ENCODE measurements around the gene TOX3. TPM values are rescaled to one million over a fixed set of nuclear protein-coding genes. Genes with fewer than 3 reads are reported as not detected.

Gene TOX3
- total RNA-seq, 1 donor from 2014 or later = 84.8 TPM

- peak; percentile 26 for TF ChIP-seq CTCF (IDR thresholded peaks at IDR 0.05; ENCODE audit: unreplicated experiment)
- DNase-seq (ENCODE audit: low spot score, unreplicated experiment) = no peak
- Mint-ChIP-seq H3K27ac (no peak overlapping the region), H3K4me3 (ENCODE audit: low read depth) (no peak overlapping the region), H3K27me3 (no peaks in the 10 kb centered on the region), H3K36me3 (ENCODE audit: insufficient read depth) (peaks cover 11% of the 10 kb centered on the region), H3K4me1 (ENCODE audit: low read depth) (peaks cover 39% of the 10 kb centered on the region), H3K9me3 (ENCODE audit: low read depth) (no peaks in the 10 kb centered on the region)
Observed at GRCh38 chr16:52528393-52529065, 18.4 kb downstream of the TOX3 start.

DNA sequence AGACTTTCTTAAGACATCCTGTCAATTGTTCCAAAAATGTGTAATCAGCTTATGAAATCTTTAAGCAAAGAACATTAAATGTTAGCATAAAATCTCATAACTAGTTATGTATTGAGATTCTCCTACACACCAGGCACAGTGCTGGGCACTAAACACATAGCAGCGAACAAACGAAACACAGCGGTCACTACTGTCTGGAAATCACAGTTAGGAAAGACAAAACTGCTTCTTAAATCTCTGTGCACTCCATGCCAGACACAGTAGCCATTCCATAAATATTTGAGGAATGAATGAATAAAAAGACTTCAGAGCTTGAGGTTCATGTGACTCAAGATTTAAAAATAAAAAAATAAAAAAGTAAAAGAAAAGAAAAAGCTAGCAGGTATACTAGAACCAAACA lies 20.1 kb downstream of the TOX3 start:
- H3K36me3 Mint-ChIP-seq (ENCODE audit: insufficient read depth) = peaks cover 17% of the 10 kb centered on the region
- no peaks in the 10 kb centered on the region for H3K27me3 Mint-ChIP-seq
- no peak overlapping the region for H3K27ac Mint-ChIP-seq
- no peak for DNase-seq (ENCODE audit: low spot score, unreplicated experiment)
- no peak overlapping the region for H3K4me3 Mint-ChIP-seq (ENCODE audit: low read depth)
- H3K9me3 Mint-ChIP-seq (ENCODE audit: low read depth) = no peaks in the 10 kb centered on the region
- TF ChIP-seq CTCF (IDR thresholded peaks at IDR 0.05; ENCODE audit: unreplicated experiment) = no peak
- peaks cover 42% of the 10 kb centered on the region for H3K4me1 Mint-ChIP-seq (ENCODE audit: low read depth)

DNA sequence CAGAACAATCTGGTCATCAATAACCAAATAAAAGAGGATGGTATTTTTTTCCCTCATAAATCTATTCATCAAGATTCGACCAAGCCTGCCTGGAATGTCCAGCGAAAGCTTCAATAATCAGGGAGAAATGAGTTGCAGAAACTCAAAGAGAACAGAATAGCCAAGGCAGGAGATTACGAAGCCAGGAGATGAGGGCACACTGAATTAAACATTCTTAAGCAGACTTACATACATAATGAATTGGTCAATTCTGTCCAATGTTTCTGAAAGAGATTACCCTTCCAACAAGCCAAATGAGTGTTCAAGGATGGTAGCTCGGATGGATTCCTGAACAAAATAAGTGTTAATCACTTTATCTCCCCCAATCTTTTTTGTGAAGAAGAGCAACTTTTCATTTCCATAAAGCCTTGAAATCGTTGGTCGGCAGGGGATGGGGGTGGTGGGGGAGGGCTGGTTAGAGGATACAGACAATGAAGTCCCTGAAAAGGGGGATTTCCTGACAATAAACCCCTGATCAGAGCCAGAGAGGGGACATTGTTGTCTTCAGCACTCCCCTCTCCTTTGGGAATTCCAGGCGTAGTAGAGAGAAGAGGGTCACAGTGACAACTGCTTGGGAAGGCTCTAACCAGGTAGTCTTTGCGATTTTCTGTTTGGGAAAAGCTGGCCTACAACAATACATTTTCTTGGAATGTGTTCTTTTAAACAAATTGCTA lies 20.7 kb downstream of the TOX3 start:
- peaks cover 18% of the 10 kb centered on the region for H3K36me3 Mint-ChIP-seq (ENCODE audit: insufficient read depth)
- no peak for DNase-seq (ENCODE audit: low spot score, unreplicated experiment)
- no peak for TF ChIP-seq CTCF (IDR thresholded peaks at IDR 0.05; ENCODE audit: unreplicated experiment)
- no peak overlapping the region for H3K4me3 Mint-ChIP-seq (ENCODE audit: low read depth)
- no peaks in the 10 kb centered on the region for H3K27me3 Mint-ChIP-seq
- no peaks in the 10 kb centered on the region for H3K9me3 Mint-ChIP-seq (ENCODE audit: low read depth)
- H3K27ac Mint-ChIP-seq = no peak overlapping the region
- H3K4me1 Mint-ChIP-seq (ENCODE audit: low read depth) = peaks cover 43% of the 10 kb centered on the region

DNA sequence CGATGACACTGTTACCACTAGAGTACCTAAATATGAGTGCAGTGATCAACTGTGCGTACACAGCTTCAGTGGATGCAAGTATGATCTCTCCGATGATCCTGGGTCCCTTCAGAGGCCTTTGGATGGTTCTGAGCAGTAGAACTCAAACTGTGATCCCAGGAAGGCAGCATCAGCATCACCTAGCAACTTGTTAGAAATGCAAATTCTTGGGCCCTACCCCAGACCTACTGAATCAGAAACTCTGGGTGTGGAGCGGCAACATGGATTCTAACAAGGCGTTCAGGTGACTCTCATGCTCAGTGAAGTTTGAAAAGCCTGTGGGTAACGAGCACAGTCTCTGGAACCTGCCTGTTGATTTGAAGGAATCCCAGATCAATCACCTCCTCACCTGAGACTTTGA lies 25.4 kb downstream of the TOX3 start:
- no peaks in the 10 kb centered on the region for H3K27me3 Mint-ChIP-seq
- no peak overlapping the region for H3K4me3 Mint-ChIP-seq (ENCODE audit: low read depth)
- no peak for TF ChIP-seq CTCF (IDR thresholded peaks at IDR 0.05; ENCODE audit: unreplicated experiment)
- H3K9me3 Mint-ChIP-seq (ENCODE audit: low read depth) = no peaks in the 10 kb centered on the region
- DNase-seq (ENCODE audit: low spot score, unreplicated experiment) = no peak
- H3K36me3 Mint-ChIP-seq (ENCODE audit: insufficient read depth) = peaks cover 25% of the 10 kb centered on the region
- peaks cover 24% of the 10 kb centered on the region for H3K4me1 Mint-ChIP-seq (ENCODE audit: low read depth)
- H3K27ac Mint-ChIP-seq = peak overlapping the region; percentile 1

DNA sequence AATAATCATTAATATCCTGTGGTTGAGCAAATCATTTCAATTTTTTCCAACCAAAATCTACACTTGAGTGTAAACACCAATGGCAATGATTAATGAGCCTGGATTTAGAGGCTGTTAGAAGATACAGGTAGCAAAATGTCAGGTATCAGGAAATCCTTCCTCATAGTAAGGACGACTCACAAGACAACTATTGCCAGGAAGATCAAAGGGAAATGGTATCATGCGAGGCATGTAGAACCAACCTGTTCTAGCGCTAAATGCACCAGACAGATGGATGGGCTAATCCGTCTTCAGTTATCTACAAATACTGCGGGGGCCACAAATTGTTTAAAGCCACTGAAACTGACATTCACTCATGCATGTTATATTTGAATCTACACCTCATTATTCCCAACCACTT lies 28.1 kb downstream of the TOX3 start:
- TF ChIP-seq CTCF (IDR thresholded peaks at IDR 0.05; ENCODE audit: unreplicated experiment) = no peak
- Mint-ChIP-seq H3K27me3 (no peaks in the 10 kb centered on the region), H3K27ac (no peak overlapping the region), H3K36me3 (ENCODE audit: insufficient read depth) (peaks cover 25% of the 10 kb centered on the region), H3K9me3 (ENCODE audit: low read depth) (no peaks in the 10 kb centered on the region), H3K4me1 (ENCODE audit: low read depth) (peaks cover 16% of the 10 kb centered on the region), H3K4me3 (ENCODE audit: low read depth) (no peak overlapping the region)
- no peak for DNase-seq (ENCODE audit: low spot score, unreplicated experiment)
